K562 (cell line): Measurements from ENCODE around the gene ARFRP1. TPM values are rescaled to one million over a fixed set of nuclear protein-coding genes. Genes with fewer than 3 reads are reported as not detected.

ENCODE experiments used
- CBX8 ChIP-seq: fragments of 200-600 bp; sonication (generic); IDR thresholded peaks from 2 replicates; pipeline ENCODE4 v1.6.1; 2012; ENCODE audit warnings: borderline replicate concordance, mixed run types, low read depth, mild to moderate bottlenecking, moderate library complexity, mixed read lengths, low read length, control low read depth, inconsistent platforms; ENCODE audit not compliant: poor library complexity, severe bottlenecking; ENCODE audit errors: extremely low read depth
- CREM ChIP-seq: IDR thresholded peaks from 2 replicates; pipeline ENCODE4 v1.6.1; 2014; ENCODE audit warnings: antibody characterized with exemption, low read depth
- DMBX1 ChIP-seq: fragments of 250-450 bp; sonication (Bioruptor Pico); IDR thresholded peaks from 2 replicates; pipeline ENCODE4 v1.8.0; 2022; ENCODE audit warnings: inconsistent platforms, mild to moderate bottlenecking, moderate library complexity, borderline replicate concordance
- ETV6 ChIP-seq, 3 experiments: fragments of 150-350 bp in 1 of 3; sonication (generic) in 1 of 3; formaldehyde crosslinking in 1 of 3; IDR thresholded peaks; 2 replicates each; pipeline versions ENCODE4 v1.6.1 to v1.8.0; 2014 to 2022; ENCODE audit warnings: borderline replicate concordance in 2 of 3, low read depth in 2 of 3, antibody characterized with exemption in 1 of 3, low read length in 1 of 3, mild to moderate bottlenecking in 1 of 3, missing genetic modification reagents in 1 of 3
- GABPB1 ChIP-seq: sonication (generic); formaldehyde crosslinking; IDR thresholded peaks from 2 replicates; pipeline ENCODE4 v1.8.0; 2022; ENCODE audit warnings: mild to moderate bottlenecking, missing genetic modification reagents
- MCM5 ChIP-seq: fragments of 450-650 bp; IDR thresholded peaks from 2 replicates; pipeline ENCODE4 v1.6.1; 2016; ENCODE audit warnings: low read depth
- PHTF2 ChIP-seq: fragments of 250-450 bp; sonication (Bioruptor Pico); IDR thresholded peaks from 2 replicates; pipeline ENCODE4 v1.5.0; 2021; ENCODE audit warnings: mild to moderate bottlenecking
- PML ChIP-seq: IDR thresholded peaks from 2 replicates; pipeline ENCODE4 v1.6.1; 2012; ENCODE audit warnings: low read length, inconsistent platforms
- PPARD ChIP-seq: fragments of 250-450 bp; sonication (Bioruptor Pico); IDR thresholded peaks from 2 replicates; pipeline ENCODE4 v1.8.0; 2022; ENCODE audit warnings: inconsistent platforms, mild to moderate bottlenecking, moderate library complexity
- RBBP5 ChIP-seq: fragments of 200-600 bp; sonication (generic); IDR thresholded peaks from 2 replicates; pipeline ENCODE4 v1.6.1; 2012; ENCODE audit warnings: borderline replicate concordance, mild to moderate bottlenecking, low read length, control low read depth, inconsistent platforms; ENCODE audit not compliant: insufficient read depth, poor library complexity, severe bottlenecking
- SIN3A ChIP-seq, 2 experiments: fragments of 150-350 bp in 1 of 2; IDR thresholded peaks; 2 replicates each; pipeline ENCODE4 v1.6.1; 2011 to 2016; ENCODE audit warnings: borderline replicate concordance in 2 of 2, low read depth in 2 of 2, low read length in 2 of 2, mild to moderate bottlenecking in 2 of 2, moderate library complexity in 2 of 2; ENCODE audit not compliant: control insufficient read depth in 1 of 2
- SIRT6 ChIP-seq: IDR thresholded peaks from one replicate; pipeline ENCODE4 v1.6.1; 2012; ENCODE audit warnings: low read depth, mild to moderate bottlenecking, control low read depth, inconsistent platforms, low read length, moderate library complexity
- SMARCC2 ChIP-seq: fragments of 450-650 bp; IDR thresholded peaks from 2 replicates; pipeline ENCODE4 v1.6.1; 2017; ENCODE audit warnings: antibody characterized with exemption, moderate library complexity, mild to moderate bottlenecking, low read depth
- ZBTB7A ChIP-seq: IDR thresholded peaks from 2 replicates; pipeline ENCODE4 v1.6.1; 2011; ENCODE audit warnings: low read depth, mild to moderate bottlenecking, low read length, moderate library complexity, borderline replicate concordance; ENCODE audit not compliant: control insufficient read depth
- ZC3H11A ChIP-seq: IDR thresholded peaks from 2 replicates; pipeline ENCODE4 v1.6.1; 2012; ENCODE audit warnings: low read depth, low read length, improper control_type of control experiment
- ZEB2 ChIP-seq: fragments of 450-650 bp; IDR thresholded peaks from 2 replicates; pipeline ENCODE4 v1.6.1; 2016
- ZNF75A ChIP-seq: fragments of 450-650 bp; formaldehyde crosslinking; IDR thresholded peaks from 2 replicates; pipeline ENCODE4 v1.4.0; 2020; ENCODE audit warnings: mild to moderate bottlenecking
- ZNF785 ChIP-seq: fragments of 250-450 bp; sonication (Bioruptor Pico); IDR thresholded peaks from 2 replicates; pipeline ENCODE4 v1.4.0; 2020; ENCODE audit warnings: mild to moderate bottlenecking
- ZZZ3 ChIP-seq: fragments of 450-650 bp; IDR thresholded peaks from 2 replicates; pipeline ENCODE4 v1.6.1; 2016; ENCODE audit warnings: antibody characterized with exemption, mild to moderate bottlenecking, moderate library complexity
- polyA plus RNA-seq, 8 experiments: library from polyadenylated mRNA; depleted of rRNA in 4 of 8; stranded (reverse) in 5 of 8; unstranded in 3 of 8; fragments of >200 nt; fragmentation: Nextera tagmentation in 2 of 8; fragmentation: Illumina TruSeq in 1 of 8; extraction: Ambion mirVana in 2 of 8; extraction: Trizol in 1 of 8; gene quantifications; 2 replicates each; pipeline versions ENCODE4 v1.2.1 to v1.2.3, GENCODE V29; 2011 to 2014; ENCODE audit warnings: inconsistent platforms in 1 of 8, missing spikeins in 1 of 8
- total RNA-seq, 7 experiments: library from RNA; depleted of rRNA in 6 of 7; stranded (reverse); fragments of >200 nt in 6 of 7; fragmentation: Illumina TruSeq in 2 of 7; extraction: Trizol in 2 of 7; gene quantifications; 2 replicates each; pipeline versions ENCODE4 v1.2.1 to v1.2.3, GENCODE V29; 2011 to 2021; ENCODE audit warnings: low replicate concordance in 1 of 7
- TF ChIP-seq, protein P1 (sequence below), 2 experiments: IDR thresholded peaks in 1 of 2; conservative IDR thresholded peaks in 1 of 2; 2 replicates each; pipeline ENCODE4 v1.6.1; 2016; ENCODE audit warnings: low read depth in 2 of 2, mild to moderate bottlenecking in 1 of 2, missing compliant biosample characterization in 1 of 2, missing genetic modification characterization in 1 of 2, moderate library complexity in 1 of 2
- TF ChIP-seq, protein P2 (sequence below): sonication (generic); formaldehyde crosslinking; IDR thresholded peaks from 2 replicates; pipeline ENCODE4 v1.8.1; 2023; ENCODE audit warnings: mild to moderate bottlenecking, missing genetic modification reagents
- TF ChIP-seq, protein P3 (sequence below): fragments of 250-450 bp; sonication (Bioruptor Pico); IDR thresholded peaks from 2 replicates; pipeline ENCODE4 v1.6.1; 2021; ENCODE audit warnings: mild to moderate bottlenecking

ARFRP1 gene
- total and polyA plus RNA-seq, 9 of the 15 experiments (the other 6 are each of a cell fraction or from before 2014, with no cell fraction given): 2.2 to 78.9 (median 37.3) TPM

DNA sequence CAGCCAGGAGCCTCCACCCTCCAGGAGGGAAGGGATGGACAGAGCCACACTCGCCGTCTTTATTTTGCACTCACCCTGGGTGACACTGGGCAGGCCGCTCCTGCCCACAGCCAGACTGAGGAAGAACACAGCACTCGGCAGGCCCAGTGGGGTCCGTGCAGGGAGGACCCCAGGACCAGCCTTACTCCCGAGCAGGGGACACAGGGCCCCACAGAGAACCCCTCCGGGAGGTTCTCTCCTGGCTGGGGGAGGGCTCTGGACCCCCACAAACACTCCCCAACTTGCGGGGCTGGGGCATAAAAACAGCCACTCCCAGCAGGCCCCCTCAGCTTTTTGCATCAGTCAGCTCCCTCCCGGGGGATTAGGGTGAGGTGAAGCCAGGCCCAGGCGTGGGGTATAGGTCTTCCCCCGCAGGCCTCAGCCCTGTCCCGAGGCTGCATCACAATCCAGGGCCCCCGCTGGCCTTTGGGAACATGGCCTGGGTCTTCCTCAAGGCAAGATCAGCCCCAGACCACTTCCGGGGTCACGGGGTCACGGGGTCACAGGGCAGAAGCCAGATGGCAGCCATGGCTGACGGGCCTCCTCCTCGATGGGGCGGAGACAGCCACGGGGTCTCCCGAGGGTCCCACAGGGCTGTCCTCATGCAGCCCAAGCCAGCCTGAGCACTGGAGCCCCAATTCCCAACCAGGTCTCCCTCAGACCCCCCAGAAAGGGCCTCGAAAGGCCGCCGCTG is 8.1 kb downstream of the ARFRP1 start (continued):
- TF ChIP-seq ZBTB7A: peak; percentile 37; the same call in 1 of the 2 replicates
- no peak for TF ChIP-seq ZC3H11A
- no peak for TF ChIP-seq SIN3A (IDR thresholded peaks at IDR 0.05; ENCODE audit: borderline replicate concordance in 2 of 2, control insufficient read depth in 1 of 2, low read depth in 2 of 2, low read length in 2 of 2)
- TF ChIP-seq RBBP5: no peak
- no peak for TF ChIP-seq DMBX1 (CRISPR knock-in tag)
- TF ChIP-seq, protein P1, sequence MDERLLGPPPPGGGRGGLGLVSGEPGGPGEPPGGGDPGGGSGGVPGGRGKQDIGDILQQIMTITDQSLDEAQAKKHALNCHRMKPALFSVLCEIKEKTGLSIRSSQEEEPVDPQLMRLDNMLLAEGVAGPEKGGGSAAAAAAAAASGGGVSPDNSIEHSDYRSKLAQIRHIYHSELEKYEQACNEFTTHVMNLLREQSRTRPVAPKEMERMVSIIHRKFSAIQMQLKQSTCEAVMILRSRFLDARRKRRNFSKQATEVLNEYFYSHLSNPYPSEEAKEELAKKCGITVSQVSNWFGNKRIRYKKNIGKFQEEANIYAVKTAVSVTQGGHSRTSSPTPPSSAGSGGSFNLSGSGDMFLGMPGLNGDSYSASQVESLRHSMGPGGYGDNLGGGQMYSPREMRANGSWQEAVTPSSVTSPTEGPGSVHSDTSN (CRISPR knock-in tag; IDR thresholded peaks at IDR 0.05; ENCODE audit: low read depth): no peak
- TF ChIP-seq, protein P1 (tag; conservative IDR thresholded peaks at IDR 0.05; ENCODE audit: low read depth): no peak
- TF ChIP-seq SMARCC2: no peak
- TF ChIP-seq ZZZ3: no peak
- TF ChIP-seq ETV6 (IDR thresholded peaks at IDR 0.05; ENCODE audit: borderline replicate concordance in 1 of 2, low read depth in 2 of 2, low read length in 1 of 2): no peak
- TF ChIP-seq ETV6 (CRISPR knock-in tag; IDR thresholded peaks at IDR 0.05; ENCODE audit: borderline replicate concordance): no peak
- TF ChIP-seq, protein P2, sequence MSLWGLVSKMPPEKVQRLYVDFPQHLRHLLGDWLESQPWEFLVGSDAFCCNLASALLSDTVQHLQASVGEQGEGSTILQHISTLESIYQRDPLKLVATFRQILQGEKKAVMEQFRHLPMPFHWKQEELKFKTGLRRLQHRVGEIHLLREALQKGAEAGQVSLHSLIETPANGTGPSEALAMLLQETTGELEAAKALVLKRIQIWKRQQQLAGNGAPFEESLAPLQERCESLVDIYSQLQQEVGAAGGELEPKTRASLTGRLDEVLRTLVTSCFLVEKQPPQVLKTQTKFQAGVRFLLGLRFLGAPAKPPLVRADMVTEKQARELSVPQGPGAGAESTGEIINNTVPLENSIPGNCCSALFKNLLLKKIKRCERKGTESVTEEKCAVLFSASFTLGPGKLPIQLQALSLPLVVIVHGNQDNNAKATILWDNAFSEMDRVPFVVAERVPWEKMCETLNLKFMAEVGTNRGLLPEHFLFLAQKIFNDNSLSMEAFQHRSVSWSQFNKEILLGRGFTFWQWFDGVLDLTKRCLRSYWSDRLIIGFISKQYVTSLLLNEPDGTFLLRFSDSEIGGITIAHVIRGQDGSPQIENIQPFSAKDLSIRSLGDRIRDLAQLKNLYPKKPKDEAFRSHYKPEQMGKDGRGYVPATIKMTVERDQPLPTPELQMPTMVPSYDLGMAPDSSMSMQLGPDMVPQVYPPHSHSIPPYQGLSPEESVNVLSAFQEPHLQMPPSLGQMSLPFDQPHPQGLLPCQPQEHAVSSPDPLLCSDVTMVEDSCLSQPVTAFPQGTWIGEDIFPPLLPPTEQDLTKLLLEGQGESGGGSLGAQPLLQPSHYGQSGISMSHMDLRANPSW (CRISPR knock-in tag): no peak
- no peak for TF ChIP-seq SIRT6
- TF ChIP-seq ZNF785 (CRISPR knock-in tag): no peak
- TF ChIP-seq GABPB1 (CRISPR knock-in tag): peak; percentile 82
- TF ChIP-seq, protein P3, sequence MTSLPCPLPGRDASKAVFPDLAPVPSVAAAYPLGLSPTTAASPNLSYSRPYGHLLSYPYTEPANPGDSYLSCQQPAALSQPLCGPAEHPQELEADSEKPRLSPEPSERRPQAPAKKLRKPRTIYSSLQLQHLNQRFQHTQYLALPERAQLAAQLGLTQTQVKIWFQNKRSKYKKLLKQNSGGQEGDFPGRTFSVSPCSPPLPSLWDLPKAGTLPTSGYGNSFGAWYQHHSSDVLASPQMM: no peak
- TF ChIP-seq ZNF75A (CRISPR knock-in tag): no peak
- TF ChIP-seq ZEB2: no peak
- TF ChIP-seq MCM5: no peak
- no peak for TF ChIP-seq PML
- TF ChIP-seq PPARD (CRISPR knock-in tag): no peak
- no peak for TF ChIP-seq CREM
- TF ChIP-seq CBX8: no peak
- no peak for TF ChIP-seq PHTF2 (CRISPR knock-in tag)
